BJ (cell line): ENCODE results near the gene STXBP3. TPM values are rescaled to one million over a fixed set of nuclear protein-coding genes. Genes with fewer than 3 reads are reported as not detected.
A peak's percentile ranks its signal among the peaks of the same experiment; 100 is the strongest.

Experiments used
- CTCF ChIA-PET: fragments of 350-600 bp; formaldehyde crosslinking; extraction: SDS; loops from one replicate; lab custom pipeline; 2021; ENCODE audit warnings: antibody characterized with exemption, inconsistent platforms; lab: Yijun Ruan, JAX
- POLR2A ChIA-PET: fragments of 300-600 bp; sonication (Branson Sonifier 250); formaldehyde crosslinking; extraction: SDS; loops from one replicate; lab custom pipeline; 2021; ENCODE audit warnings: antibody characterized with exemption; lab: Charles Lee
- DNase-seq: peaks from one replicate; pipeline ENCODE4 v3.0.0-alpha.2; 2011; ENCODE audit warnings: low read depth
- H3K27me3 ChIP-seq: 2 replicates; pipeline ENCODE4 v1.6.0; 2011; ENCODE audit warnings: low read length; ENCODE audit not compliant: control insufficient read depth, insufficient read depth
- H3K36me3 ChIP-seq: 2 replicates; pipeline ENCODE4 v1.5.1; 2011; ENCODE audit warnings: low read length; ENCODE audit not compliant: control insufficient read depth, insufficient read depth
- H3K4me3 ChIP-seq: 2 replicates; pipeline ENCODE4 v1.5.1; 2011; ENCODE audit warnings: low read depth, mild to moderate bottlenecking, control low read depth, low read length
- CTCF ChIP-seq: IDR thresholded peaks from 2 replicates; pipeline ENCODE4 v1.5.1; 2011; ENCODE audit warnings: low read depth, mild to moderate bottlenecking, control low read depth, inconsistent platforms, low read length, moderate library complexity; ENCODE audit not compliant: insufficient read depth
- polyA plus RNA-seq: library from polyadenylated mRNA; depleted of rRNA; stranded (reverse); fragments of >200 nt; gene quantifications from 2 replicates; pipeline ENCODE4 v1.2.3, GENCODE V29; 2011

STXBP3 gene
- polyA plus RNA-seq, 1 experiment: 10.8 TPM

DNA sequence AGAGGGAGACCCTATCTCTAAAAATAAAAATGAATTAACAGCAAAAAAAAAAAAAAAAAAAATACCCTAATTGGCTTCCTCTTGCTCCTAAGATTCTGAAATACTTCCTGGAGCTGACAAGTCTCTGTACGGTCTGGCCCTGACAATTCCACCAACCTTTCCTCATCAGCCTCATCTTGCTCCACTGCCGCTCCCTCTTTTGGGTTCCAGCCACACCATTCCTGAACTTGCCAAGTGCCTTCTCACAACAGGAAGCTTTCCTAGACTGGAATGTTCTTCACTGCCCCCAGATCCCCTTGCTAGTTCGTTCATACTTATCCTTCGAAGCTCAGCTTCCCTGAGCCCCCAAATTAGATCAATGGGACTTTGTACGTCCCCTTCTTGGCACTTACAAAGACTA is 73.4 kb downstream of the STXBP3 start:
- H3K36me3 ChIP-seq: no peaks in the 10 kb centered on the region
- POLR2A ChIA-PET: no interaction called here
- no peak for DNase-seq
- no peak overlapping the region for H3K4me3 ChIP-seq
- no peaks in the 10 kb centered on the region for H3K27me3 ChIP-seq
- CTCF ChIA-PET: interaction anchor here (0.6 to 2.8 kb wide), 4 partner anchors 9 to 713 kb away, joined by 3 to 15 read pairs (median 8); no protein-coding TSS in a partner anchor
- no peak for TF ChIP-seq CTCF

DNA sequence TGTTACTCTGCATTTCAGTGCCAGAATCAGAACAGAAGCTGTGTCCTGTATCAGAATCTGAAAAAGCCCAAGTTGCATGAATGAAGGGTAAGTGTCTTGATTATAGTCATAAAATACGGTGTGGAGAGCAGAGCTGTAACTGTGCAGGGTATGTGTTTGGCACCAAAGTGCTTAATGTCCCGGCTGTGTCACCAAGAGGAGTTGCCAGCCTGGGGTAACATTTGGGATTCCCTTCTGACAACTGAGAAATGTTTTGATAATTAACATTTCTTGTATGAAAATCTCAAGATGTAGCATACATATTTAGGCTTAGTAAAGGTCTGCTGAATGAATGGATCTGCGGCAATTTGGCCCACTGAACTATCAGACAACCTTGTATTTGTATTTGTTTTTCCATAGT is 77.2 kb downstream of the STXBP3 start:
- TF ChIP-seq CTCF: no peak
- ChIA-PET POLR2A (no interaction called here), CTCF (interaction anchor here (3.0 kb wide), 1 partner anchor 74 kb away, joined by 18 read pairs; no protein-coding TSS in a partner anchor)
- no peak for DNase-seq
- Histone ChIP-seq H3K36me3 (no peaks in the 10 kb centered on the region), H3K27me3 (no peaks in the 10 kb centered on the region), H3K4me3 (no peak overlapping the region)

- POLR2A ChIA-PET: no interaction called here
- TF ChIP-seq CTCF: no peak
- no peaks in the 10 kb centered on the region for H3K36me3 ChIP-seq
- H3K4me3 ChIP-seq: no peak overlapping the region
- H3K27me3 ChIP-seq: no peaks in the 10 kb centered on the region
- DNase-seq: no peak
- CTCF ChIA-PET: interaction anchor here (3.0 kb wide), 1 partner anchor 74 kb away, joined by 18 read pairs; no protein-coding TSS in a partner anchor
Measured at GRCh38 chr1:108824051-108824450, 77.6 kb downstream of the STXBP3 start.

- DNase-seq: no peak
- no peak overlapping the region for H3K4me3 ChIP-seq
- ChIA-PET CTCF (interaction anchor here (0.5 to 7.2 kb wide), 4 partner anchors 9 to 71 kb away, joined by 3 to 147 read pairs (median 4); no protein-coding TSS in a partner anchor), POLR2A (no interaction called here)
- H3K27me3 ChIP-seq: no peaks in the 10 kb centered on the region
- TF ChIP-seq CTCF: no peak
- H3K36me3 ChIP-seq: no peaks in the 10 kb centered on the region
Measured at GRCh38 chr1:108826081-108826635, 79.7 kb downstream of the STXBP3 start.

GRCh38 chr1:108828074-108828961 is 81.8 kb downstream of the STXBP3 start:
- ChIA-PET POLR2A (interaction anchor here (0.5 kb wide), 1 partner anchor 16 kb away, joined by 6 read pairs; no protein-coding TSS in a partner anchor), CTCF (interaction anchor here (0.5 to 7.2 kb wide), 28 partner anchors 9 to 1045 kb away, joined by 3 to 147 read pairs (median 4); partner anchors contain the start of gene GPSM2)
- DNase-seq: peak; percentile 83
- peak overlapping the region; percentile 12; the same call in 1 of the 2 replicates for H3K4me3 ChIP-seq
- TF ChIP-seq CTCF: peak; percentile 68
- H3K36me3 ChIP-seq: no peaks in the 10 kb centered on the region
- H3K27me3 ChIP-seq: no peaks in the 10 kb centered on the region
